Amygdala (tissue), 56 donors: ENCODE results near the gene GBX1.

Source experiments
- DNase-seq, 56 donors: peaks; one replicate each; lab custom pipeline; 2025; lab: John Stamatoyannopoulos, UW

The GBX1 gene

DNA sequence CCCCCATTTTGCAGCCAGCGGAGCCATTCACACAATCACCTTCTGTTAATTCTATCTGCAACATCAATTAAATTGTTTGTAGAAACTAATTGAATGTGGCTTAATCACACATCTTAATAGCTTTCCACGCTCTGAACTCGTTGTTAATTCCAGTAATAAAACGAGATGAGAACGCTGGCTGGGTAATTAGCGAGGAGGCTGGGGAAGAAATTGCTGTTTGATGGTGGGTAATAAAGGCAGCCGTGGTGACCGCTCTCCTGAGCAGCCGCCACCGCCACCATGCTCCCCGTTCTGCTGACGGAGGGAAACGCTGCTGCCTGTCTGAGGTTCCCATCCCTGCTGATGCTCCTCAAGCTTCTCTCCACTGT is 36.3 kb downstream of the GBX1 start:
- no peak for DNase-seq

DNA sequence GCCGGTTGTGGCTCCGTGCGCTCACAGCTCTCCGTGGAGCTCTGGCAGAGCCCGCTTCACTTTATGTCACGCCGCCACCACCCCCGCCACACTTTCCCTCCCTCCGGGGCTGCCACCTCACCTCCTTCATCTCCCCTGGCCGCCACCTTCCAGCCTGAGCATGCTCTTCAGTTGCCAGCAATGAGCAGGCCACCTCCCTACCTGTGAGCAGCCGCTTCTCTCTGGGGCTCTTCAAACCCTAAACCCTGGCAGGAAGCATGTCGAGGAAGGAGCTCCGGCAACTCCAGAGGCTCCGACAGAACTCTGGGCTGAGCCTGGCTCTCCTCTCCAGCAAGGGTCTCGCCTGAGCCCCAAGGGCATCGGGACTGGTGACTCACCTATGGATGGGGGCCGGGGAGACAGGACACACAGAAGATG is 36.7 kb downstream of the GBX1 start:
- no peak for DNase-seq

DNA sequence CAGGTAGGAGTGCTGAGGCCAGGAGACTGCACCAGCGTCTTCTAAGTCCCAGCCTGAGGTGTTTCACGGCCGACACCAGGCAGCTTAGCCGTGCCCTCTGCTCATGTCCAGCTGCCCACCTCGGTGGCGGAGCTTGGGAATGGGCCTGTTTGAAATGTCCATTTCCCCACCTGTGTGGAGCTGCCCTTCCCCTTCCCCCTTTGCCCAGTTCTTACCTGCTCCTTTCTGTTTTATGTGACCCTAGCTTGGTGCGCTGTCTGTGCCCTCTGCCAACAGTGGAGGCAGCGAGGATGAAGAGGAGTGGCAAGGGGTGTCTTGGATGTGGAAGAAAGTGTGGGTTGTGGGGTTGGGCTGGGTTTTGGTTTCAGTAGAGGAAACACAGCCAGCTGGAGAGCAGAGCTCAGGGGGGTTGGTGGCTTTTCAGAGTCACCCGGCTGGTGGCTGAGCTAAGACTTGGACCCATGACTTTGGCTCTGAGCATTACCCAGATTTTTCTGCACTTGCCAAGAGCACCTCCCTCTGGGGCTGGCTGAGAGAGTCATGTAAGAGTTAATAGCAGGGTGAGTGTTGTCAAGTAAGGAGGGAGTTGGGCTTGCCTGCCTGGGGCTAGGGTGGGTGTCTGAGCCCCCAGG is 37.4 kb downstream of the GBX1 start:
- DNase-seq, result no peak

- no peak for DNase-seq
Observed at GRCh38 chr7:151129117-151129959, 38.2 kb downstream of the GBX1 start.

GRCh38 chr7:151128716-151129115 is 38.8 kb downstream of the GBX1 start:
- DNase-seq, result no peak

DNA sequence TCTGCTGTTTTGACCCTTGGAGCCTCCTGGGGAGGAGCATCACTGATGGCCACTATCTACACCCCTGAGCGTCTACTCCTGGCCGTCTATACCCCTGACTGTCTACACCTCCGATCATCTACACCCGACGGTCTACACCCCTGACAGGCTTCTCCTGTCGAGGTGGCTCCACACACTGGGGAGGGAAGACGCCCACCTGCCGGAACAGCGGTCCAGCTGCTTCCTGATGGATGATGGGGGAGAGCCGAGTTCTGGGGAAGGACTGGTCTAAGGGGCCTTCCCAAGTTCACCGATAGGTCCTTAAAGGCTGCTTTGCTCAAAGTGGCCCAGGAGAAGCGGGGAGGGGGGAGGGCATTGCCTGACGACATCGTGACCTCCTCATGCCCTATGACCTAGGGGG is 39.4 kb downstream of the GBX1 start:
- DNase-seq, result no peak

GRCh38 chr7:151126491-151127137 is 40.9 kb downstream of the GBX1 start:
- no peak for DNase-seq

GRCh38 chr7:151125846-151126481 is 41.5 kb downstream of the GBX1 start:
- DNase-seq, result no peak

DNA sequence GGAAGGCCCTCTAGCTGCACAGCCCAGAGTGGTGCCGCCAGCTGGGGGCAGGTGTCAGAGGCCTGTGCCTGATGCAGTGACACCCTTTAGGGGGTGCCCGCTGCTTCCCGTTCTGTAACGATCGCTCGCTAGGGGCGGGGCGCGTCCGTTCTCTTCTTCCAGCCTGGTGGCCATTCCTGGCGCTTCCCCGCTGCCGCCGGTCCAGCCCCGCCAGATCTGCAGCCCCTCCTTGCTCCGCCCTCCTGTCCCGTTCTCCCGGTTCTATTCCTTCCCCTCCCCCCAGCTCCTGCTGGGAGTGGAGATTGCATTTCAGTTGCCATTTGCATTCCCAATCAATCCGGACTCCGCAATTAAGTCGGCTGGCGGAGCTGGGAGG is 42.0 kb downstream of the GBX1 start:
- peak in 1 of 56 donors; percentile 23 for DNase-seq

DNA sequence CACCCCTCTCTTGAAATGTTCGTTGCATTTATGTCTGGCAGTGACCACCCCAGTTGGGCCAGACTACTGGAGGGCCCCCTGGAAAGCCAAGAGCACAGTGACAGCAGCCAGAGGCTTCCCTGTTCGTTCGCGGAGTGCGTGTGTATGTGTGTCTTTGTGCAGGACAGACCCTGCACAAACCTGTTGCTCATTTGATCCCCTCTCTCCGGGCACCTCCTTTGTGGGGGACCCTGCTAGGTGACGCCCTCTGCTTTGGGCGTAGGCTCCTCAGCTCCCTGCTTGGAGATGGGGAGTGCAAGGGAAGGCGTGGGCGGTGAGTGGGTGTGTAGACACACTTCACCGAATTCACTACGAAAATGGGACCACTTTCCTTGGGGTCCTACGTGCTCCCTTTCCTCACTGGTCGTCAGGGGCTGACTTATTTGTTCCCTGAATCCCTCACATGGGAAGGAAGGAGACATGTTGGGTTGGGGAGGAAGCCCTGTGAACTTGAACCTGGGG is 42.5 kb downstream of the GBX1 start:
- no peak for DNase-seq

DNA sequence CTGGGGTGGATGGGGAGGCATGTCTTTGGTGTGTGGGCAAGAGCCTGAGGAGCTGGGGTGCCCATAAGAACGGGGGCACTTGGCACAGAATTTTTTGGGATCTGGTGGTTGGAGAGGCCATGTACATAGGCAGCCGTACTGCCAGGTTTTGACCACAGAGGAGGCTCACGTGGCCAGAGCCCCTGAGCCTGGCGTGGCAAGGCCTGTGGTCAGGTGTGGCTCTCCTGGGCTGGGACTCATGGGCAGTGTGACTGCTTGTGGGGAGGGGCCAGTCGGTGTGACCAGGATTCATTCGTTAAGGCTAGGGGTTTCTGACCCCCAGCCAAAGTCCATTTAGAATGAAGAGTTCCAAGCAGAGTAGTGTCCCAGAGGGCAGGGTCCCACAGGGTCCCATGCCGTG is 43.0 kb downstream of the GBX1 start:
- no peak for DNase-seq

DNA sequence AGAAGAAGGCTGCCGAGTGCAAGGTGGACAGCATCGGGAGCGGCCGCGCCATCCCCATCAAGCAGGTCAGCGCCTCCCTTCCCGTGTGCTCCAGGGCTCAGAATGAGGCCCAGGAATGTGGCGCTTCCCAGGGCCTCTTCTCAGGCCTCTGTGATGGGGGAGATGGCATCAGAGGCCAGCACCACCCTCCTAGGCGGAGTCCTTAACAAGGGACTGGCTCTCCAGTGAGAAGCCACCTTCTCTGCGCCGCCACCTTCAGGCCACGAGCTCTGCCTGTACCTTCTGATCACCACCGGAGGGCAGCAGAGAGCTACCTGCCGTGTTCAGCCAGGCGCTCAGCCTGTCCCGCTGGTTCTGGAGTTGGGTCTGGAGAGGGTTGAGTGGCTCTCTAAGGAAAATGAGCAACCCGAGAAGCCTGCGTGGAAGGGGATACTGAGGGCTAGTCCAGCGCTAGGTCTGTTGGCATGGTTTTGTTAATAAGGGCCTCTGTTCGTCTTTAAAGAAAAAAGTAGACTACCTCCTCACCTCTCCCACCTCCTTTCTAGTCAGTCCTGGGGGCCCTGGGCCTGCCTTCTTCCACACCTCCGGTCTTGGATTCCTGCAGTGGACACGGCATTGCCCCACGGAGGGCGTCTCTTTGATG is 43.6 kb downstream of the GBX1 start:
- DNase-seq, result peak in 53 of 56 donors; percentile 15 to 85 (median 68)

DNA sequence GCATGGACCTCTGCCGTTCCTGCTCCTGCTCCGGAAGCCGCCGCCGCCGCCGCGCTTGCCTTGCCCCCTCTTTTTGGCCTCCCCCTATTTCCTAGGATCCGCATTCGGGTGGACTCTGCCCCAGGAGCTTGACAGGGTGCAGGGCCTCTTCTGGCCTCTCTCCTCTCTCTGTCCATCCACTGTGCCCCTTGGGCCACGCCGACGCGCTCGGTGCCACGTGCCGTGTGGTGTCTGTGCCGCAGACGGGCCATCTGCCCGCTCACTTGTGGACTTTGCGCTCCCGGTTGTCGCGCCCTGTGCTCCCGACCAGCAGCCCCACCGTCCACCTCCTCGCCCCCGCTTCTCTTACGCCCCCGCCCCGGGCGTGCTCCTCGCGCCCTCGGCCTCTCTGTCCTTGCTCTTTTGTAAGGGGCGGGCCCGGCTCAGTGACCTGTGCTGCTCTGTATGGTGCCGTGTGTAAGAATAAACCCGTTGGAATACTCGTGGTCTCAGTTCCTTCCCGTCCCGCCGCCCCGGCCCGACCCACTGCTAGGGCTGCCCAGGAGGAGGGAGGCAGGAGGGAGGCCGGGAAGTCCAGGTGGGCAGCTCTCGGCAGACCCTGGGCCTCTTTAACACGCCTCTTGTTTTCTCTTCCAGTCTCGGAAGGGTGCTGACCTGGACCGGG is 44.2 kb downstream of the GBX1 start:
- DNase-seq, result no peak

- DNase-seq, result no peak
Observed at GRCh38 chr7:151122796-151123157, 44.7 kb downstream of the GBX1 start.

DNA sequence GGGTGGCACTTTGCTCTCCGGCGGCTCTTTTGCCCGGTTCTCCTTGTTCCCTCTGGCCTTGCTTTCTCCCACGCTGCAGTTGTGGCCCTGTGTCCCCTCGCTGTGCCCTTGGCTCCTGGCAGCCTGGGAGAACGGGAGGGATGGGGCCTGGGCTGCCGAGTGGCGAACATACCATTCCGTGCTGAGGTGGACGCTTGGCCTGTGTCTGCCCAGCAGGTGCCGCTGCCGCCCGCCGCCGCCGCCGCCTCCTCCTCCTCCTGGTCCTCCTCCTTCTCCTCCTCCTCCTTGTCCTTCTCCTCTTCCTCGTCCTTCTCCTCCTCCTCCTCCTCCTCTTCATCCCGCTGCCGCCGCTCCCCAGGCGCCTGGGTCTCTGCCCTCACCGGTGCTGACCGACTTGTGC is 45.2 kb downstream of the GBX1 start:
- no peak for DNase-seq

- no peak for DNase-seq
Observed at GRCh38 chr7:151121380-151122170, 45.9 kb downstream of the GBX1 start.

- peak in 34 of 56 donors; percentile 13 to 80 (median 37) for DNase-seq
Observed at GRCh38 chr7:151120896-151121295, 46.6 kb downstream of the GBX1 start.

- DNase-seq, result peak in 30 of 56 donors; percentile 17 to 69 (median 34)
Observed at GRCh38 chr7:151119902-151120301, 47.6 kb downstream of the GBX1 start.

- no peak for DNase-seq
Observed at GRCh38 chr7:151119055-151119415, 48.5 kb downstream of the GBX1 start.
